NCI-H510A treated with DMSO at 0.1 percent for 48 hours (cell line): ENCODE results near the gene FAM200C.
A peak's percentile ranks its signal among the peaks of the same experiment; 100 is the strongest.
"Not testable (repeated sequence)": the region's sequence is repeated elsewhere in the genome, so short reads cannot be mapped to it uniquely, and the experiment has no call there.

ENCODE experiments used
- DNase-seq: peaks from one replicate; lab custom pipeline; 2025; lab: John Stamatoyannopoulos, UW

The FAM200C gene

GRCh38 chr5:160399402-160400353, at the start of gene FAM200C:
Gene FAM200C, minus strand, starts transcription at chr5:160400054. Its CDS starts 4,564 bp downstream, at chr5:160395490.
- peak; percentile 82 for DNase-seq

GRCh38 chr5:160449458-160449857, 49.6 kb upstream of the FAM200C start:
- no peak for DNase-seq

- DNase-seq: no peak
These were observed 49.0 kb upstream of the FAM200C start for GRCh38 chr5:160448886-160449285.

GRCh38 chr5:160445751-160446150, 45.9 kb upstream of the FAM200C start:
- no peak for DNase-seq

- DNase-seq: no peak
These were observed 45.3 kb upstream of the FAM200C start for GRCh38 chr5:160445132-160445531.

GRCh38 chr5:160444407-160444806, 44.6 kb upstream of the FAM200C start:
- DNase-seq: no peak

- DNase-seq: no peak
These were observed 43.1 kb upstream of the FAM200C start for GRCh38 chr5:160442824-160443431.

- no peak for DNase-seq
These were observed 41.5 kb upstream of the FAM200C start for GRCh38 chr5:160441311-160441781.

GRCh38 chr5:160439205-160439600, 39.3 kb upstream of the FAM200C start:
- no peak for DNase-seq

- peak; percentile 60 for DNase-seq
These were observed 38.7 kb upstream of the FAM200C start for GRCh38 chr5:160438316-160439204.

GRCh38 chr5:160437271-160437670, 37.4 kb upstream of the FAM200C start:
- DNase-seq: no peak

- not testable (repeated sequence) for DNase-seq
These were observed 36.8 kb upstream of the FAM200C start for GRCh38 chr5:160436661-160437060.

GRCh38 chr5:160436017-160436416, 36.2 kb upstream of the FAM200C start:
- no peak for DNase-seq

- no peak for DNase-seq
These were observed 35.7 kb upstream of the FAM200C start for GRCh38 chr5:160435532-160435931.

GRCh38 chr5:160434022-160434531, 34.2 kb upstream of the FAM200C start:
- DNase-seq: no peak

GRCh38 chr5:160432787-160433186, 32.9 kb upstream of the FAM200C start:
- DNase-seq: no peak

- DNase-seq: no peak
These were observed 32.3 kb upstream of the FAM200C start for GRCh38 chr5:160432196-160432595.

GRCh38 chr5:160427607-160428006, 27.8 kb upstream of the FAM200C start:
- no peak for DNase-seq

GRCh38 chr5:160423099-160423498, 23.2 kb upstream of the FAM200C start:
- DNase-seq: peak; percentile 52

GRCh38 chr5:160421625-160422258, 21.9 kb upstream of the FAM200C start, which contains the start of gene PTTG1:
Gene PTTG1, plus strand, starts transcription at chr5:160421855. Its CDS starts 458 bp downstream, at chr5:160422313.
- DNase-seq: peak; percentile 73

GRCh38 chr5:160420331-160420610, 20.4 kb upstream of the FAM200C start:
- no peak for DNase-seq
